ENCODE results near the gene EPHX1.

GRCh38 chr1:225861834-225862580 lies 52.1 kb downstream of the EPHX1 start:
- TF ChIP-seq POLR2AphosphoS5 (IDR thresholded peaks at IDR 0.05) (no peak), CTCF (IDR thresholded peaks at IDR 0.05) (no peak)
